Colonic mucosa (tissue), 4 donors: ENCODE results near the gene POTEF. TPM values are rescaled to one million over a fixed set of nuclear protein-coding genes. Genes with fewer than 3 reads are reported as not detected.
"Not testable (repeated sequence)": the region's sequence is repeated elsewhere in the genome, so short reads cannot be mapped to it uniquely, and the experiment has no call there.

Experiments used
- DNase-seq: peaks from one replicate; pipeline ENCODE4 v3.0.0-alpha.2; 2020
- H3K27ac ChIP-seq: fragments of 200-600 bp; one replicate; pipeline ENCODE4 v1.8.0; 2021
- H3K27me3 ChIP-seq: fragments of 200-600 bp; one replicate; pipeline ENCODE4 v1.8.0; 2021
- H3K36me3 ChIP-seq: fragments of 200-600 bp; one replicate; pipeline ENCODE4 v1.8.0; 2021
- H3K4me1 ChIP-seq: fragments of 200-600 bp; one replicate; pipeline ENCODE4 v1.8.0; 2021; ENCODE audit warnings: mild to moderate bottlenecking
- H3K4me3 ChIP-seq: fragments of 200-600 bp; one replicate; pipeline ENCODE4 v1.8.0; 2021
- H3K9ac ChIP-seq, 2 donors: one replicate each; pipeline ENCODE4 v1.7.0; 2013; ENCODE audit warnings: control low read depth in 2 of 2, low read depth in 2 of 2, low read length in 2 of 2
- H3K9me3 ChIP-seq: fragments of 200-600 bp; one replicate; pipeline ENCODE4 v1.8.0; 2021
- intact Hi-C: fragments of 100-400 bp; cut with DNase I; formaldehyde crosslinking; loops from one replicate; pipeline ENCODE4 v1.14.1; 2022
- total RNA-seq, 2 donors: library from RNA; stranded (reverse); fragmentation: NEBNext Ultra II Directional in 1 of 2; extraction: Animal tissue kit (Norgen Biotek cat#: 25700) in 1 of 2; gene quantifications; one replicate each; pipeline ENCODE4 v1.2.1, GENCODE V29; 2021
- TF ChIP-seq, protein P1 (sequence below): fragments of 200-600 bp; IDR thresholded peaks from one replicate; pipeline ENCODE4 v1.8.0; 2022; ENCODE audit warnings: antibody characterized with exemption, mild to moderate bottlenecking
- donor health status: healthy.
- donor health status: DM: no; HTN: no; CAD: no.
- donor health status: DM: no; HTN: no; CAD: no.

Gene POTEF
- total RNA-seq, 2 donors from 2014 or later, result not detected

DNA sequence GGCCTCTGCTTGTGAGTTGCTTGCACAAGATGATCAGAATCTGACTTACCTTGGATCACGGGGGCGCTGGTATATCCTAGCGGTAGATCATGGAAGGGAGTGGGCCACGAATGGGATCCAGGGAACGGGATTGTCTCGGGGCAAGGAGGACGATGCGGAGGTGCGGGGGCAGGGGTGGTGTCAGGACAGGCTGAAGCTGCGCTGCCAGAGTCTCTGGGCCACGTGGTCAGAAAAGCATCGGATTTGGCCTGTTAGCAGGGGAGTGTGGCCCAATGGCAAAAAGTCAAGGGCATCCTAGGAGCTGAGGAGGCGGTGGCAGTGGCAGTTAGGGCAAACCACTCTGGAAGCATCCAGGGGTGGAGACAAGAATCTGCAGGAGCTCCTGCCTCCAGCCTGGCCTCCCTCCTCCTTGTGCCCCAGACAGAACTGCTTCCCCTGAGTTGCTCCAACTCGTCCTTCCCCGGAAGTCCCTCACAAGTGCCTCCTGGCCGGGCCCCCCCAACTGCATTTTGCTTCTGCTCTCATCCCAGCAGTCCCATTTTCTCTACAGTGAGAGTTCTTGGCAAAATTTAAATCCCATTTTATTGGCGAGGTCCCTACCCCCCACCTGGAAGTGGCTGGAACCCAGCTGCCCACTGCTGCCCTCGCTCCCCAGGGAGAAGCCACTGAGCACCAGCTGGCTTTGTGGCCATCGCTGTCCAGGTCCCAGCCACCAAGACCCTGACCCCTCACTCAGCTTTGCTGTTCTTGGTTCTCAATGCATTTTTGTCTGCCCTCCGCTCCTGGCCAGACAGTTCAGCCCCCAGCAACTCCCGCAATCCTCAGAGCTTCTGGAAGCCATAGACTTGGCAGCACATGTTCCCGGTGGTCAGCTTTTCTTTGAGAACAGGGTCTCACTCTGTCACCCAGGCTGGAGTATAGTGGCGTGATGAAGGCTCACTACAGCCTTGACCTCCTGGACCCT lies 21.4 kb upstream of the POTEF start:
- no peak for DNase-seq
- Histone ChIP-seq H3K36me3 (no peaks in the 10 kb centered on the region), H3K27ac (no peak overlapping the region), H3K4me3 (no peak overlapping the region), H3K27me3 (no peaks in the 10 kb centered on the region), H3K9me3 (no peaks in the 10 kb centered on the region), H3K4me1 (no peaks in the 10 kb centered on the region), H3K9ac (no peak overlapping the region)
- intact Hi-C loops, result no loop called here
- TF ChIP-seq, protein P1, sequence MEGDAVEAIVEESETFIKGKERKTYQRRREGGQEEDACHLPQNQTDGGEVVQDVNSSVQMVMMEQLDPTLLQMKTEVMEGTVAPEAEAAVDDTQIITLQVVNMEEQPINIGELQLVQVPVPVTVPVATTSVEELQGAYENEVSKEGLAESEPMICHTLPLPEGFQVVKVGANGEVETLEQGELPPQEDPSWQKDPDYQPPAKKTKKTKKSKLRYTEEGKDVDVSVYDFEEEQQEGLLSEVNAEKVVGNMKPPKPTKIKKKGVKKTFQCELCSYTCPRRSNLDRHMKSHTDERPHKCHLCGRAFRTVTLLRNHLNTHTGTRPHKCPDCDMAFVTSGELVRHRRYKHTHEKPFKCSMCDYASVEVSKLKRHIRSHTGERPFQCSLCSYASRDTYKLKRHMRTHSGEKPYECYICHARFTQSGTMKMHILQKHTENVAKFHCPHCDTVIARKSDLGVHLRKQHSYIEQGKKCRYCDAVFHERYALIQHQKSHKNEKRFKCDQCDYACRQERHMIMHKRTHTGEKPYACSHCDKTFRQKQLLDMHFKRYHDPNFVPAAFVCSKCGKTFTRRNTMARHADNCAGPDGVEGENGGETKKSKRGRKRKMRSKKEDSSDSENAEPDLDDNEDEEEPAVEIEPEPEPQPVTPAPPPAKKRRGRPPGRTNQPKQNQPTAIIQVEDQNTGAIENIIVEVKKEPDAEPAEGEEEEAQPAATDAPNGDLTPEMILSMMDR, result no peak

- H3K4me1 ChIP-seq, H3K4me3 ChIP-seq, H3K27me3 ChIP-seq, H3K9ac ChIP-seq, H3K36me3 ChIP-seq, H3K9me3 ChIP-seq, intact Hi-C loops, H3K27ac ChIP-seq: not testable (repeated sequence)
- peak; percentile 1 for DNase-seq
Measured at GRCh38 chr2:130148515-130148914, 19.5 kb upstream of the POTEF start.

GRCh38 chr2:130145006-130145414 lies 16.0 kb upstream of the POTEF start, which contains the start of gene CCDC74B:
CCDC74B (minus strand) TSS chr2:130145112; CDS start chr2:130144996, 116 bp downstream.
- H3K27me3 ChIP-seq, H3K9ac ChIP-seq, H3K4me1 ChIP-seq, H3K9me3 ChIP-seq, intact Hi-C loops, H3K36me3 ChIP-seq, H3K27ac ChIP-seq: not testable (repeated sequence)
- H3K4me3 ChIP-seq, result peak within 1 kb of the TSS; percentile 17
- DNase-seq, result peak; percentile 68

DNA sequence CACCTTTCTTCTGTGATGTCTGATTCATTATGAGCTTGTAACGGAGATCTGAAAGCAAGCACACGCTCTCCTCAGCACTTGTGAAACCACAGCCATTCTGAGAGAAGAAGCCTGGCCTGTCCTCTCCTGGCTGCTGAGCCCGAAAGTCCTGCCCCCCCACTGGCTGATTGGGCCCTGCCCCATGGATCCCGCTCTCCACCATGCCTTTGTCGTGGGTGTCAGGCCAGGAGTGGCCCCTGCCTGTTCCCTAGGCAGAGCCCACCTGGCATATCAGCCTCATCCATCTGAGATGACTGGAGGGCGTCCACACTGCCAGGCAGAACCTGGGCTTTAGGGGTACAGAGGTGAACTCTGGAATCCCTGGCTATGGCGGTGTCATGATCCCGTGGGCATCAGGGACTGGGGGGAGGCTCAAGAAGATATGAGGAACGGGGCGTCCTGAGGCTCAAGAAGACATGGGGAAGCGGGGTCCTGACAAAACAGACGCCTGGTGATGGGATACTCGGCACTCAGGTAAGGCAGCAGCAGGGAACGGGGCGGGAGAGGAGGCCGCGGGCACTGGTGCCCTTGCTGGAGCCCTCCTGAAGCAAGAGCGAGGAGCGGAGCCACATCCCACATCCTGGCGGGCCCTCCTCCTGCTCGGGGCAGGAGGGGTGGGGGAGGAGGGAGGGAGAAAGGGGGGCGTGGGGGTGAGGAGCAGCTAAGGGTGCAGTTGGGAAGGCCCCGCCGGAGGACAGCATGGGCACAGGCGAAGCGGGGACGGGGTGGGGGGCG lies 14.4 kb upstream of the POTEF start:
- H3K4me1 ChIP-seq, DNase-seq, H3K4me3 ChIP-seq, H3K9ac ChIP-seq, H3K36me3 ChIP-seq, H3K27me3 ChIP-seq, H3K9me3 ChIP-seq, intact Hi-C loops, H3K27ac ChIP-seq: not testable (repeated sequence)

GRCh38 chr2:130142396-130143265 lies 13.6 kb upstream of the POTEF start:
- H3K4me1 ChIP-seq, intact Hi-C loops, H3K9ac ChIP-seq, H3K27me3 ChIP-seq, H3K4me3 ChIP-seq, H3K36me3 ChIP-seq, DNase-seq, H3K27ac ChIP-seq, H3K9me3 ChIP-seq: not testable (repeated sequence)

DNA sequence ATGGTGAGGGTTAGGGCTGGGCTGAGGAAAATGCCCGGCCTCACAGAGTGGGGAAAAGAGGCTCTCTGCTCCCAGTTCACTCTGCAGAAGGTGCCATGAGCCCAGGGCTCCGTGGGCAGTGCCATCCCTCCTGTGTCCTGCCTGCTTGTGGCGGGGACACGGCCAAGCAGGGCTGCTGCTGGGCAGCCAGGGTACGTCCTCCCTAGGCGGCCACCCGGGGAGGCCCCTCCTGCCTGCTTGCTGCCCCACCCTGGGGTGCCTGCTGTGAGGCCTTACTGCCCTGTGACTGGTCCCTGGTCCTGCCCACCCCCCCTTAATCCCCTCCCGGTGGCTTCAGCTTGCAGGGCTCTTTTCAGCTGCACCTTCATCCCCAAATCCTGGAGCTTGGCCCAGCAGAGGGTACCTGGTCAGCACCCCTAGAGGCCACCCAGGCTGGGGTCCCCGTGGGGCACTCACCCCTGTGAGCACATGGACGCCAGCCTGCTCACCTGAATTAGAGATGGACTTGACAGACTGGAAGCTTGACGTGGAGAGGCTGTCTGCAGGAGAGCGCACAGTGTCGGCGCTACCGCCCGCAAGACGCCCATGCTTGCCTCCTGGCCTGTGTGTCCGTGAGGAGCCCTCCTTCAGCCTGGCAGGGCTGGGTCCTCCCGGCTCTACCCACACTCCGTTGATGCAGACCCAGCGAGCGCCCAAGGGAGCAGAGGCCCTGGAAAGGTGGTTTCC lies 12.8 kb upstream of the POTEF start:
- intact Hi-C loops, H3K36me3 ChIP-seq, H3K4me1 ChIP-seq, H3K9me3 ChIP-seq, H3K9ac ChIP-seq, H3K4me3 ChIP-seq, H3K27me3 ChIP-seq, DNase-seq, H3K27ac ChIP-seq: not testable (repeated sequence)

GRCh38 chr2:130141002-130141401 lies 12.0 kb upstream of the POTEF start:
- H3K36me3 ChIP-seq, H3K4me1 ChIP-seq, intact Hi-C loops, H3K27ac ChIP-seq, DNase-seq, H3K27me3 ChIP-seq, H3K9ac ChIP-seq, H3K4me3 ChIP-seq, H3K9me3 ChIP-seq: not testable (repeated sequence)

- H3K9ac ChIP-seq, H3K4me3 ChIP-seq, H3K4me1 ChIP-seq, H3K27ac ChIP-seq, intact Hi-C loops, H3K36me3 ChIP-seq, DNase-seq, H3K27me3 ChIP-seq, H3K9me3 ChIP-seq: not testable (repeated sequence)
Measured at GRCh38 chr2:130140516-130140915, 11.5 kb upstream of the POTEF start.

DNA sequence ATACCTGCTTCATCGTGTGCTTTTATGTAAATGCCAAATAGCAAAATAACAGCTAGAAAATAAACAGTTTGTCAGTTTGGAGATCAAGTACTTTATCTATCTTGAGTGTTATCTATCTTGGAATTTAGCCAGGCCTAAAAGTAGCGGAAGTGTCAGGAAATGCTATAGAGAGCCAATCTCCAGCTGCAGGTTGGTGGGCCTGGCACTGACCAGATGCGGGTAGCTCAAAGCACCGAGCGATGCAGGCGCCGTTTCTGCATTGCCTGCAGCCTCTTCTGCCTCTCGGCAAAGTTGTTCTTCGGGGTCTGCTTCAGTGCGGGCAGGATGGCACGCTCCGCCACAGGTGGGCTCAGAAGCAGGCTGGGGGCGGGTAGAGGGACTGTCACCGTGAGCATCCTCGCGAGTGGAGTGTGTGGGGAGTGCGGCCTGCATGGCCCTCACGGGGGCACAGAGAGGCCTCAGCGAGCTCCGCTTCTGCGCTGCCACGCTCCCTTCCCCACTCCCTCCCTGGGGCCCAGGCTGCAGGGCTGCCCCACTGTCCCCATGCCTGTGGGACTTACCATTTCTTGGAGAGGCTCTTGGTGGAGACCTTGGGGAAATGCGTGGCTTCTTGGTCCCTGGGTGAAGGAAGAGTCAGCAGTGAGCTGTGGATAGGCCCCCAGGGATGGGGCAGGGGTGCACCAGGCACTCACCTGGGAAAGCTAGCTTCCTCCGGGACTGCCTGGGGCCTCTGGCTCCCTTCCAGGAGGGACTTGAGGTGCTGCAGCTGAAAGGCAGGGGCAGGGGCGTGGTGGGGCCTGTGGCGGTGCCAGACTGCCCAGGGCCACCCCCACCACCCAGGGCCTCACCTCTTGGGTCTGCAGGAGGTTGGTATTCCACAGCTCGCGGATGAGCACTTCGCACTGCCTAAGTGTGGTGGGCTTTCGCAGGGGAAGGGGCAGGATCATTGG lies 10.6 kb upstream of the POTEF start:
- H3K4me1 ChIP-seq, H3K9me3 ChIP-seq, H3K27me3 ChIP-seq, intact Hi-C loops, H3K4me3 ChIP-seq, DNase-seq, H3K9ac ChIP-seq, H3K36me3 ChIP-seq, H3K27ac ChIP-seq: not testable (repeated sequence)

- DNase-seq, H3K27me3 ChIP-seq, intact Hi-C loops, H3K4me3 ChIP-seq, H3K9ac ChIP-seq, H3K4me1 ChIP-seq, H3K27ac ChIP-seq, H3K9me3 ChIP-seq, H3K36me3 ChIP-seq: not testable (repeated sequence)
Measured at GRCh38 chr2:130138841-130139251, 9.8 kb upstream of the POTEF start.
